GM19438 (cell line): ENCODE results near the gene GNB2.
"Not testable (repeated sequence)": the region's sequence is repeated elsewhere in the genome, so short reads cannot be mapped to it uniquely, and the experiment has no call there.

Source experiments
- ATAC-seq: cut with Tn5 transposase; IDR thresholded peaks from one replicate; pipeline ENCODE4 v1.9.1; 2021; ENCODE audit warnings: low read depth; ENCODE audit not compliant: unreplicated experiment

The GNB2 gene

GRCh38 chr7:100693312-100694097 is 20.0 kb downstream of the GNB2 start:
- ATAC-seq: no peak

- ATAC-seq: no peak
Observed at GRCh38 chr7:100694098-100694745, 20.7 kb downstream of the GNB2 start, which contains the start of gene GIGYF1. TSS of gene GIGYF1 (minus strand) at chr7:100694250. CDS start at chr7:100688238, 6,012 bp downstream.

DNA sequence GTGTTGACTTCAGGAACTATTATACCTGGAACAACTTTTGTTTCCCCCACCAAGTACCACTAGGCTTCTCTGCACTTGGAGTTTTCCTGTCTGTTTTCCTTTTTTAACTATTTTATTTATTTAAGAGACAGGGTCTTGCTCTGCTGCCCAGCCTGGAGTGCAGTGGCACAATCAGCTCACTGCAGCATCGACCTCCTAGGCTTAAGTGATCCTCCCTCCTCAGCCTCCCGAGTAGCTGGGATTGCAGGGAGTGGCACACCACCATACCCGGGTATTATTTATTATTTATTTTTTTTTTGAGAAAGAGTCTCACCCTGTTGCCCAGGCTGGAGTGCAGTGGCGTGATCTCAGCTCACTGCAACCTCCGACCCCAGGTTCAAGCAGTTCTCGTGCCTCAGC is 22.6 kb downstream of the GNB2 start:
- no peak for ATAC-seq

GRCh38 chr7:100699018-100699417 is 25.5 kb downstream of the GNB2 start:
- no peak for ATAC-seq

GRCh38 chr7:100701089-100701488 is 27.5 kb downstream of the GNB2 start:
- not testable (repeated sequence) for ATAC-seq

DNA sequence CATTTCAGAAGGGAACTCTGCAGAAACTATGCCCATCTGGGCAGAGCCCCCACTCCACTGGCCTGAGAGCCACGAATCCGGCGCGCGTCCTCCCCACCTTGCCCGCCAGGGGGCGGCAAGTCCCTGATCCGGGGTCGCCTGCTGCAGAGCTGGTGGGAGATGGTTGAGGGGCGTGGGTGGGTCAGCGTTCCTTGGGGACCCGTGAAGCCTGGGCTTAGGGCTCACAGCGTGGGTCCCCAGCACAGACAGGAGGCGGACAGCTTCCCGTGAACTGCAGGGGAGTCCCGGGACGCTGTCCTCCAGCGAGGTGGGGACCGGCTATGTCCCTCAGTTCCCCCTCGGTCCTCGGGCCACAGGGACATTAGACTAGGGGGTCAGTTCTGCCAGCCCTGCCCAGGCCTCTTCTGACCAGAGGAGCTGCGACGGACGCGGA is 31.8 kb downstream of the GNB2 start:
- peak; percentile 55 for ATAC-seq

DNA sequence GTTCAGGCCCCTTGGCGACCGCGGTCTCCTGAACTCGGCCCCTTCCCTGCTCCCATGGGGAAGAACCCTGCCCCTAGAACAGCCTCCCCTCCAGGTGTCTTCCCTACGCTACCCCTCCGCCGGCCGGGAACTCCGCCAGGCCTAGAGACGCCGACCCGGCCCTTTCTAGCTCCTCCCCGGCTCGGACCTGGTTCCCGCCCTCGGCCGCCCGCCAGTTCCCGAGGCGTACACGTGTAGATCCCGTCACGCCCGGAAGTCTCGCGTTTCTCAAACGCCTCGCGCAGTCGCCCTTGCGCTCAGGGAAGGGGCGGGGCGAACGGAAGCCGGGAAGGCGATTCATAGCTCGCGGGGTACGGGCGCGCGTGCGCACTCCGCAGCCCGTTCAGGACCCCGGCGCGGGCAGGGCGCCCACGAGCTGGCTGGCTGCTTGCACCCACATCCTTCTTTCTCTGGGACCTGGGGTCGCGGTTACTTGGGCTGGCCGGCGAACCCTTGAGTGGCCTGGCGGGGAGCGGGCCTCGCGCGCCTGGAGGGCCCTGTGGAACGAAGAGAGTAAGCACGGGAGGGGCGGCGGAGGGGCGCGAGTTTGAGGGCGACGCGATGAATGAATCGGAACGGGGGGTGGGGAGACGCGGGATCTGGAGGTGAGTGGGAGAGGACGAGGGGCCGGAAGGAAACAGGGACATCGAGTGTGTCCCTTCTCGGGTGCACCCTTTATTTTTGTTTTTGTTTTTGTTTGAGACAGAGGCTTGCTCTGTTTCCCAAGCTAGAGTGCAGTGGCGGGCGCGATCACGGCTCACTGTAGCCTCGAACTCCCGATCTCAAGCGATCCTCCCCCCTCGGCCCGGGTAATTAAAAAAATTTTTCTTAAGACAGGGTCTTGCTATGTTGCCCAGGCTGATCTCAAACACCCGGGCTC is 32.5 kb downstream of the GNB2 start, which contains the start of gene POP7:
Gene POP7 (plus strand): TSS at position 369 of the 919 bp plus-strand sequence. CDS start 710 bp downstream, outside the sequence.
- ATAC-seq: peak; percentile 90

- no peak for ATAC-seq
Observed at GRCh38 chr7:100706672-100707311, 33.3 kb downstream of the GNB2 start.

DNA sequence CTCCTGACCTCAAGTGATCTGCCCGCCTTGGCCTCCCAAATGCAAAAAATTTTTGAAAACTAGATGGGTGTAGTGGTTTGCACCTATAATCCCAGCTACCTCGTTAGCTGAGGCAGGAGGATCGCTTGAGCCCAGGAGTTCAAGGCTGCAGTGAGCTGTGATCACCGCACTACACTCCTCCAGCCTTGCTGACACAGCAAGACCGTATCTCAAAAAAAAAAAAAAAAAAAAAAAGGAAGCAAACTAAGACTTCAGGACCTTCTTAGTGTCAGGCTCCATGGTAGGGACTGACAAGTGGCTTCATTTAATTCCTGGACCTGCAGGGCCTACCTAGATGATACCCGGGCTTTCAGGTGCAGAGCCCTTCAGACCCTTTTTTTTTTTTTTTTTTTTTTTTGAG is 34.9 kb downstream of the GNB2 start:
- ATAC-seq: no peak

DNA sequence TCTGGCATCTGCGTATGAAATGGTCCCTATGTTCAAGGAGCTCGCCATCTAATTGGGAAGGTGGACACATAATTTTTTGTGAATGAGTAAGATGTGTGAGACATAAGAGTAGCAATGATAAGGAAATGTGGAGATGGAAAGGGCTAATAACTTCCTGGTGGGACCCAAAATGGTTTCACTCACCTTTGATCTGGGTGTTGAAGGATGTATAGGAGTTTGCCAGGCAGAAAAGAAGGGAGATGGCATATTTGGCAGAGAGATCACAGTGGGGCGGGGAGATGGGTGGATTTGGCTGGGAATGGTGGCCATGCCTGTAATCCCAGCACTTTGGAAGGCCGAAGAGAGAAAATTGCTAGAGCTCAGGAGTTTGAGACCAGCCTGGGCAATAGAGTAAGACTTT is 36.9 kb downstream of the GNB2 start:
- no peak for ATAC-seq

DNA sequence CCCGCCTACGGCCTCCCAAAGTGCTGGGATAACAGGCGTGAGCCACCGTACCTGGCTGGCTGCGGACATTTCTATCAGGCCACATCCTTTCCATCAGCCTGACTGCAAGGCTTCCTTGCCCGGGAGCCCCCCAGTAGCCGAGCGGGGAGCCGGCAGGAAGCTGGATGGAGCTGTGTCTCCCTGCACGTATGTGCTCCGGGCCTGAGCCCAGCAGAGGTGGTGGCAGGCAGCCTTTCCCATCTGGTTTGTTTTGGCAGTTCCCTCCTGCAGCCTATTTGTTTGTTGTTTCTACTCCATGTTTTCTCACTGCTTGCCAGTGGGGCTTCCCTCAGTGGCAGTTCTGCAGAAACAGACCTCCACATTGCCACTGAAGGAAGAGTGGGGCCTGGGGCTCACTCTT is 37.8 kb downstream of the GNB2 start:
- no peak for ATAC-seq

DNA sequence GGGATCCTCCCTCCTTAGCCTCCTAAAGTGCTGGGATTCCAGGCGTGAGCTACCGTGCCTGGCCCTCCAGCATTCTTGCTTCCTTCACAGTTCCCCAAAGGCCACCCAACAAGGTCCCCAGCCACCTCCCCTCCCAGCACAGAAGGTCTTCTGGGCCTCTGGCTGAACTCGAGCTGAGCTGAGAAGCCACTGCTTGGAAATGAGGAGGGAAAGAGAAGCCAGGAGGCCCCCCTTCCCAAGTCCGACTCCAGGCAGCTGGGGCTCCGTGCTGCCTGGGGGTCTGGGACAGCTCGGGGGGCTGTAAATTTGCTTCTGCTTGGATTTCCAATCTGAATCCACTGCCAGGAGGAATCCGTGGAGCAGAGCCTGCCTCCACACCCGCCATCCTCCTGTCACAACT is 41.2 kb downstream of the GNB2 start:
- ATAC-seq: no peak

DNA sequence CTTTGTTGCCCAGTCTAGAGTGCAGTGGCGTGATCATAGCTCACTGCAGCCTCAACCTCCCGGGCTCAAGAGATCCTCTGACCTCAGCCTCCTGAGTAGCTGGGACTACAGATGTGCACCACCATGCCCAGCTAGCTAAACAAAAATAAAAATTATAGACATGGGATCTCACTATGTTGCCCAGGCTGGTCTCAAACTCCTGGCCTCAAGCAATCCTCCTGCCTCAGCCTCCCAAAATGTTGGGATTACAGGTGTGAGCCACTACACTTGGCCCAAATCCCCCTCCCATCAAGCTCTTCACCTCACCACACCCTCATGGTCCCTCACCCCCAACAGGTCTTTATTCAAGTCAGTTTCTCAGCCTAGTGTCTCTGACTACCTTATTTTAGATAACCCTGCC is 43.5 kb downstream of the GNB2 start:
- ATAC-seq: not testable (repeated sequence)

- ATAC-seq: no peak
Observed at GRCh38 chr7:100719523-100720278, 46.2 kb downstream of the GNB2 start.

GRCh38 chr7:100720279-100720670 is 46.7 kb downstream of the GNB2 start, which contains the start of gene EPO:
TSS of gene EPO (plus strand) at chr7:100720468. CDS start at chr7:100720981, 513 bp downstream.
- no peak for ATAC-seq

- no peak for ATAC-seq
Observed at GRCh38 chr7:100720671-100721504, 47.3 kb downstream of the GNB2 start.

DNA sequence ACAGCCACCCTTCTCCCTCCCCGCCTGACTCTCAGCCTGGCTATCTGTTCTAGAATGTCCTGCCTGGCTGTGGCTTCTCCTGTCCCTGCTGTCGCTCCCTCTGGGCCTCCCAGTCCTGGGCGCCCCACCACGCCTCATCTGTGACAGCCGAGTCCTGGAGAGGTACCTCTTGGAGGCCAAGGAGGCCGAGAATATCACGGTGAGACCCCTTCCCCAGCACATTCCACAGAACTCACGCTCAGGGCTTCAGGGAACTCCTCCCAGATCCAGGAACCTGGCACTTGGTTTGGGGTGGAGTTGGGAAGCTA is 47.9 kb downstream of the GNB2 start:
- ATAC-seq: no peak

DNA sequence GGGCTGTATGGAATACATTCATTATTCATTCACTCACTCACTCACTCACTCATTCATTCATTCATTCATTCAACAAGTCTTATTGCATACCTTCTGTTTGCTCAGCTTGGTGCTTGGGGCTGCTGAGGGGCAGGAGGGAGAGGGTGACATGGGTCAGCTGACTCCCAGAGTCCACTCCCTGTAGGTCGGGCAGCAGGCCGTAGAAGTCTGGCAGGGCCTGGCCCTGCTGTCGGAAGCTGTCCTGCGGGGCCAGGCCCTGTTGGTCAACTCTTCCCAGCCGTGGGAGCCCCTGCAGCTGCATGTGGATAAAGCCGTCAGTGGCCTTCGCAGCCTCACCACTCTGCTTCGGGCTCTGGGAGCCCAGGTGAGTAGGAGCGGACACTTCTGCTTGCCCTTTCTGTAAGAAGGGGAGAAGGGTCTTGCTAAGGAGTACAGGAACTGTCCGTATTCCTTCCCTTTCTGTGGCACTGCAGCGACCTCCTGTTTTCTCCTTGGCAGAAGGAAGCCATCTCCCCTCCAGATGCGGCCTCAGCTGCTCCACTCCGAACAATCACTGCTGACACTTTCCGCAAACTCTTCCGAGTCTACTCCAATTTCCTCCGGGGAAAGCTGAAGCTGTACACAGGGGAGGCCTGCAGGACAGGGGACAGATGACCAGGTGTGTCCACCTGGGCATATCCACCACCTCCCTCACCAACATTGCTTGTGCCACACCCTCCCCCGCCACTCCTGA is 49.1 kb downstream of the GNB2 start:
- no peak for ATAC-seq
